DMS79 treated with DMSO at 0.1 percent for 48 hours (cell line): ENCODE results near the gene PDIA4.
"Not testable (repeated sequence)": the region's sequence is repeated elsewhere in the genome, so short reads cannot be mapped to it uniquely, and the experiment has no call there.

ENCODE experiments used
- DNase-seq: peaks from one replicate; lab custom pipeline; 2025; lab: John Stamatoyannopoulos, UW

Gene PDIA4

DNA sequence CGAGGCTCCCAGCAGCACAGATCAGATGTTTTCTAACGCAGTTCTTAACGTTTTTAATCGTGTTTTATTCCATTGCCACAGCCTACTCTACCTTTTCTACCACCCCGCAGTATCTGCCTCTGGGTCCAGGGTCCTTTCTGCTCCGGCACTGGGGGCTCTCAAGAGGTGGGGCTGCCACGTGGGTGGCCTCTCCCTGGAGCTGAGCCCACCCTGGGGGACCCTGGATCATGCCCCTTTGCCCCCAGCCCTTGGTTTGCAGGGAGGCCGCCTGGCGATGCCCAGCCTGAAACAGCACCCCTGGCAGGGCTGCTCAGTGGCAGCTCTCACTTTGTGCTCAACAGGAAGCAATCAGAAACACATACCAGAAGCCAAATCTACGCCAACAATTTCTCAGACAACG lies 25.3 kb downstream of the PDIA4 start:
- no peak for DNase-seq

DNA sequence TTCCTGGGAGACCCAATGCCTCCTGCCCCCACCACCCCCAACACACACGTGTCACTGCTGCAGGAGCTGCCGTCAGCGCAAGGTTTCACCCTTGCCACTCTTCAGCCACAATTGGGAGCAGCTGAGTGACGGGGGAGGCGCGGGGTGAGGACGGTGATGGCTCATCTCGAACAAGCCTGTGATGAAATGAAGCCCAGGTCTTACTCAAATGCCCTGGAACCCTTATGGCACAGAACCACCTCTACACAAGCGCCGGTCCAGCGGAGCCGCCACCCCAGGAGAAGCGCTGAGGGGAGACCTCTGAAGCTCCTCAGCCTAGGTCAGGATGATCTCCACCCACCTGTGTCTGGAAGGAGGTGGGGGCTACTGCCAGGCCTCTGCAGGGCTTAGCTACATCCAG lies 25.7 kb downstream of the PDIA4 start:
- no peak for DNase-seq

DNA sequence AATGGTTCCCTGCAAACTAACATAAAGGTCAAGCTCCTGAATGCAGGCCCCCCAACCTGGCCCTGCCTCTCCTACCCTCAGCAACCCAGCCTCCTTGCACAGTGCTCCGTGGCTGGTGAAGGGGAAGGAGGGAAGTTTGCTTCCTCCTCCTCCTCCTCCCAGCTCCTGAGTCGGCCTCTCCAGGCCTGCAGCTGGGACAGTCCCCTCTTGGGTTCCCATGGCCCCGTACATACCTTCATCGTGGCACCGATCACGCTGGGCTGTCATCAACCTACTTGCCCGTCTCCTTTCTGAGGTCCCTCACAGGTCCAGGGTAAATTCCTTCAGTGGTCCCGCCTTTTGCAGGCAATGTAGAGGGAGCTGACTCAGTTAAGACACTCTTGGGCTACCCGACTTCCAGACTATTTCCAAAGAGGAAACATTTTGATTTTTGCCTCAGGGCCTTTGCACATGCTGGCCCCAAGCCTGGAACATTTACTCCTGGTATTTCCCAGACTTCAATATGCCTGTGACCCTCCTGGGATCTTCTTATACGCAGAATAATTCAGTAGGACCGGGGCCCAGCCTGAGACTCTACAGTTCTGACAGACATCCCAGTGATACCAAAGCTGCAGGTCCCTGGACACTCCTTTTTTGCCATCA lies 26.8 kb downstream of the PDIA4 start:
- no peak for DNase-seq

DNA sequence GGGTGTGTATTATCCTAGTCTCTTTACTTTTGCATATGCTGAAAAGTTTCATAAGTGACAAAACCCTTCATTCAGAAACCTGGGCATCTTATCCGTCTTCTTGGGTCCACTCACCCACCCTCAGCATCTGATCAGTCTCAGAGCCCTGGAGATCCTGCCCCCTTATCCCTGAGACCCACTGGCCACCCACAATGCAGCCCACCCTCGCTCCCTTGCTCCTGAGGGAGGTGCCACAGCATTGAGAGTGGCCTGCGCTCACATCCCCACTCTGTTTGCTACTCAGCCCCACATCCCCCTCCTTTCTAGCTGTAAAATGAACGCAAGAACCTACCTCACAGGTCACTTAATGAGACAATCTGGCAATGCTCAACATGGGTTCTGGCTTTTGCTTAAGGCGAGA lies 27.3 kb downstream of the PDIA4 start:
- DNase-seq, result no peak

DNA sequence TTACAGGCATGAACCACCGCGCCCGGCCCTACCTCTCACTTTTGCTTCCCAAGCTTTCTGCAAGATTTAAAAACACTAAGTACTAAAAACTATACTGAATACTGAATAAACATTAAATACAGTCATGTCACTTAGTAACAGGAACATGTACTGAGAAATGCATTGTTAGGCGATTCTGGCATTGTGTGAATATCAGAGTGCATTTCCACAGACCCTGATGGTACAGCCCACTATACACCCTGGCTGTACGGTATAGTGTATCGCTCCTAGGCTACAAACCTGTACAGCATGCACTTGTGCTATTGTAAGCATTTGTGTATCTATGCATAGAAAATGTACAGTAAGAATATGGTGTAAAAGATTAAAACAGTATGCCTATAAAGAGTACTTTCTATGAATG lies 29.1 kb downstream of the PDIA4 start:
- DNase-seq, result no peak

DNA sequence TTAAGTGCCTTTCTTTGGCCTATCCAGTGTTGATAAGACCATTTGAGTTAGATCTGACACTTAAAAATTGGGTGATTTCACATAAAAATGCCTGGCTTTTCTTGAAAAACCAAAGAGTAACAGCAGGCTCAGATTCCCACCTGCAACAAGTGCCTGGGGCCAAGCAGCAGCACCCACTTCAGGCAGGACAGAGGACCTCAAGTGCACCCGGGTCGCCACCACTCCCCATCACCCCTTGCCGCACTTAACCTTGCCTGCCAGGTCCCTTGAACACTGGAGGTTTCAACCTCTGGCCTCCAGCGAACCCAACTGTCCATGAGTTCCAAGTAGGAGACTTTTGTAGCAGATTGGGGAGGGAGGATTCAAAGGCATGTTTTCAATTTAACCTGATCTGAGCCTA lies 30.8 kb downstream of the PDIA4 start:
- no peak for DNase-seq

DNA sequence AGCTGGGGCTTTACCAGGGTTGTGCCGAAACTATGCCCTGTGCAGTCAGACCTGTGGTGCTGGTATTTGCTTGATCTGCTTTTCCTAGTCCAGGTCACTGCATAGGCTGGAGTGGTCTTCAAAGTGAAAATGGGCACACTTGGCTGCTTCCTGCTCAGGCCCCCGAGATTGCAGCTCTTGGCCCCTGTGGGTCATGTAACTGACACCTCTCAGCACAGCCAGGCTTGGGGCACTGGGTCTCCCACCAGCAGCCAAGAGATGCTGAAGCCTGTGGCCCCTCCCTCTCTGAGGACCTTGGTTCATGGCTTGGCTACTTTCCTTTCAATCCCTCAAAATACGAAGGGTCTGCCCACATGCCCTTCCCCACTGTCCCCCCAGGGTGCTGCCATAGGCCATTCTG lies 33.7 kb downstream of the PDIA4 start:
- DNase-seq, result no peak

DNA sequence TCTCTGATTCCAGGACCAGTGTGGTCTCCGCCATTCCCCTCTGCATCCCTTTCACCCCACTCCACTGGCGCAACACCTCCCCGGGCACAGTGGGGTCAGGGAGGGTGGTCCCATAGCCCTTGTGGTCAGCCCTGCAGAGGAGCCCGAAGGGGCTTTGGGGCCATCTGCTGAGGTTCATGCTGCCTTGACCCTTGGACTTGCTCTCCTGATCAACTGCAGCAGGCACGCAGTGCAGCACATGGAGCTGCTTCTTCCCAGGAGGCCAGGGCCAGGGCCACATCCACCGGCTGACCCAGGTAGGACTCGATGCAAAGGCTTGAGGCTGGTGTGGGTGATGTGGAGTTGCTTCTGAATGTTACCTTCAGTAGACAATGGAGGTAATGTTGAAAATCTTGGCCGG lies 35.1 kb downstream of the PDIA4 start:
- no peak for DNase-seq

DNA sequence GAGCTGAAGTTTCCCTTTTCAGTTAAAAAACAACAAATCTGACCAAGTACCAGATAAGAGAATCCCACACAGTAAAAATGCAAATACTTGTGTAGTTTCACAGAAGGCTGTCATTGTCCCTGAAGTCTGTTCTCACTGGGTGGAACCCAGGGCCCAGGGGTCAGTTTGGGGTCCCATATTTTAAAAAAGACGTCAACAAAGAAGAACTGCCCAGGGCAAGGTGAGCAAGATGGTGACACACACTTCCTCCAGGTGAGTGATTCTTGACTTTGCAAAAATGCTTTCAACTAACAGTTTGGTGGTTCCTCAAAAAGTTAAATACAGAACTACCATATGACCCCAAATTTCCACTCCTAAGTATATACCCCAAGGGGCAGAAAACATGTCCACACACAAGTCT lies 36.8 kb downstream of the PDIA4 start:
- DNase-seq, result no peak

DNA sequence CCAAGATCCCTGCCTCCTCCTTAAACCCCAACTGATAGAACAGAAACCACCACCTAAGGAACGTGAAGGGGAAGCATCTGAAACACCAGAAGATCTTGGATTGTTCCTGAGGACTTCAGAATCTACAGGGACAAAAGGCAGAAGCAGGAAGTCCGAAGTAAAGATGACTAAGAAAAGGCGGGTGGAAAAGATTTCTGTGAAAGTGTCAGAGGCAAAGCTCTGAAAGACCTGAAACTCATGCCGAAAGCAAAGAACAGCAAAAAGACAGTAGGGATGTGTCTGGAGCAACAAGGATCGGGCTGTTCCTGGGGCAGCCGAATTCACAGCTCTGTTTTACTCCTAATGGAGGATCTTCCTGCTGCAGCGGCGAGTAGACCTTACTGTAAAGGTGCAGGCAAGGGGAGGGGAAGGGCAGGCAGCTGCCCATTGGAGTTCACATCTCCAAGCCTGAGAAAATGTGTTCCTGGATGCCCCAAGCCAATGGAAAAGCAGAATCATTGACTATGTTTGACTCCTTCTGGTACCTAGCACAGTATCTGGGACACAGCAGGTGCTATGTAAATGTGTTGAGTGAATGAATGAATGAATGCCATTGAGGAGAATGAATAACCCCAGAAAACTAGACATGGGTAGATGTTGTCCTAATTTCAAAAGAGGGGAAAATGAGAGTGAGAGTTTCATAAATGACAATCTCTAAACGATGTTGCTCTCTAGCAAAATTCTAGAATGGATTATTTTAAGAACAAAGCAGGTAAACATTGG lies 40.4 kb downstream of the PDIA4 start:
- peak; percentile 40 for DNase-seq

DNA sequence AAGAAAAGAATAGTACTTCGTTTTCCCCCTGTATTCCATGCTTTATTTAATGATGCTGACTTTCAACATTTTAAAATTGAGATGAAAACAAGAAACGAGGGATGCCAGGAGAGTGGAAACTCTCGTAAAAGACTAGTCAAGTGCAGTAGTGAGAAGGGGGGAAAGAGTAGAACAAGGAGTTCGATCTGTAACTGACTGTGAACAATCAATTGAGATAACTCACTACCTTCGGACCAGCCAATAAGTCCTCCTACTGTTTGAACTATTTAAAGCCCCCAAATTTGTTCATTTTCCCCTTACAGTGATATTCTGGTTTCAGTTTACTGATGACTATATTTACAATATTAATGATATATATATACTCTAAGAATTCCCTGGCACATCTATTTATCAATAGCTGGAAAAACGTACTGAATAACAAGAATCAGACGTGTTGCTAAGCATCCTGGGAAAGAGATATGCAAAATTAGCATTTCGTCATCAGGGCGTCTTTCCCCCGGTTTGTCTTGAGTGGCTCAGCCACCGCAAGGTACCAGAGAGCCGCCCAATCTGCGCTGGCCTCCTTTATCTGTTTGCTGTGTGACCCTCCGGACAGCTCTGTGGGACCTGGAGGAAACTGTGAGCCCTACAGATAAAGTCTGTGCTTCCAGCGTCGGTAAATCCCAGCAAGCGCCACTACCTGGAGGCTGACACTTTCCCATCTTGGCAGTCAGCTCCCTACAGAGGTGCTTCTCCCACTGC lies 41.1 kb downstream of the PDIA4 start:
- DNase-seq, result peak; percentile 83

DNA sequence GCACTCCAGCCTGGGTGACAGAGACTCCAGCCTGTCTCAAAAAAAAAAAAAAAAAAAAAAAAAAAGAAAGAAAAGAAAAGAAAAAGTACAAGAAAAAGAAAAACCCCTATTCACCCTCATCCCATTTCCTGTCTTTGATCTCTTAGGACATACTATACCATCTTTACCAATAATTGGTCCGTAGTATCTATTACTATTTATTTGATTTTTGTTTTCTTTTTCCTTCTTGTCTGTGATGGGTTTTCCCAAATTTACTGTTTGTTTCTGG lies 41.6 kb downstream of the PDIA4 start:
- no peak for DNase-seq

DNA sequence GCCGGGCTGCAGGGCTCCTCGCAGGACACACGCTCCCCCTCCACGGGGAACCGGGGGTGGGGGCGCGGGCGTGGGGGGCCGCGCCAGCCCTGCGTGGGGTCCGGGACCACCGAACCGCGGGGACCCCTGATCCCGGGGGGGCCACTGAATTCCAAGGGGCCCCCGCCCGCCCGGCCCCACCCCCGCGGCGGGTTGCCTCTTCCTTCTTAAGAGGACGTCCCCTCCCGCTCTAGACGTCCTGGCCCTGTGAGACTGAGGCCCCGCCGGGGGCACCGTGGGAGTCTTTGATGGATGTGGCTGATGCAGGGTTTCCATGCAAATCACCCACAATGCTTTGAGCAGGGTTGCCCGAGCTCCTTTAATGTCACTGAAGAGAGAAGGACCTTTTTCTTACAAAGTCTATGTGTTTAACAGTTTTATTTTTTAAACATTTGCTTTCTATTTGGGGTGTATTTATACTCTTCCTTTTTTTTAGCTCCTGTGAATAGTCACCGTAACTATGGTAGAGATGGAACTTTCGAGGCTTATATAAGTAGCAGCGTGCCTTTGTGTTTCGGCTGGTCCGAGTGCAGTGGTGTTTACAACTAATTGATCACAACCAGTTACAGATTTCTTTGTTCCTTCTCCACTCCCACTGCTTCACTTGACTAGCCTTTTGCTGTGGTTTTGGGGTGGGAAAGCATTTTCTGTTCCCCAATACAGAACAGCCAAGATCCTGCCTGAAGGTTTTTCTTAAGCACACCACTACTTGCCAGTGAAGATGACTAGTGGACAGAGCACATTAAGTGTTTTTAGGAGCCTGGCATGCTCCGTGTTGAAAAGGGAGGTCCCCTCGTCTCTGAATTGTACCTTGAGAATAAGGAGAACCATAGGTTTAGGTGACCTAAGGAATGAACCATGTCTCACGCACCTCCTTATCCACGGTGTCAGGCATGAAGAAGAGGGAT lies 44.8 kb downstream of the PDIA4 start:
- peak; percentile 70 for DNase-seq

DNA sequence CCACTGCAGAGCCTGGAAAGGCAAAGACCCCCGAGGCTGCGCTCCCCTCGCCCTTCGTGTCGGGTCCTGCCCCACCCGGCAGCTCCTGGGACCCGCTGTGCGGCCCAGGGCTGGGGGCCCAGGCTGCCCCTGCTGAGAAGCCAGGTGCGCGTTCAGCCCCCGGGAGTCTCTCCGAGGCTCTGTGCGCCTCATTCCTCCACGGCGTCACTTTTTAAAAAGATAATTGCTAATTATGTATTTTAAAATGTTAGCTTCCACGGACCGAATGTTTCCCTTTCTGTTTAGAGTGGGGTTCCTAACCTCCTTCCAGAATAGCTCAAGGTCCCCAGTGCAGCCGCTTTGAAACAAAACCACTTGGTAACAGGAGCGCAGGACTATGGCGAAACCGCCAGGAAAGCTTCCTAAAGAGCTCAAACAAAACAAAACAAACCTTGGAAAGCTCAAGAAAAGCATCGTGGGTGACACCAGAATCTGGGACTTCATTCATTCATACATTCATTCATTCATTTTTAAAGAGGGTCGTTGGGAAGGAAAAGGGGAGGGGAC lies 45.6 kb downstream of the PDIA4 start:
- peak; percentile 30 for DNase-seq

DNA sequence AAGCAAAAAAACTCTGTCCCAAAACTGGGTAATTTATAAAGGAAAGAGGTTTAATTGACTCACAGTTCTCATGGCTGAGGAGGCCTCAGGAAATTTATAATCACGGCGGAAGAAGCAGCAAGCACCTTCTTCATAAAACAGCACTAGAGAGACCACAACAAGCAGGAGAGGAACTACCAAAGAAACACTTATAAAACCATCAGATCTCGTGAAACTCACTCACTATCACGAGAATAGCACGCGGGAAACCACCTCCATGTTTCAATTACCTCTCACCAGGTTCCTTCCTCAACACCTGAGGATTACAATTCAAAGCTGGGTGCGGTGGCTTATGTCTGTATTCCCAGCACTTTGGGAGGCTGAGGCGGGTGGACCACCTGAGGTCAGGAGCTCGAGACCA lies 48.5 kb downstream of the PDIA4 start:
- no peak for DNase-seq

DNA sequence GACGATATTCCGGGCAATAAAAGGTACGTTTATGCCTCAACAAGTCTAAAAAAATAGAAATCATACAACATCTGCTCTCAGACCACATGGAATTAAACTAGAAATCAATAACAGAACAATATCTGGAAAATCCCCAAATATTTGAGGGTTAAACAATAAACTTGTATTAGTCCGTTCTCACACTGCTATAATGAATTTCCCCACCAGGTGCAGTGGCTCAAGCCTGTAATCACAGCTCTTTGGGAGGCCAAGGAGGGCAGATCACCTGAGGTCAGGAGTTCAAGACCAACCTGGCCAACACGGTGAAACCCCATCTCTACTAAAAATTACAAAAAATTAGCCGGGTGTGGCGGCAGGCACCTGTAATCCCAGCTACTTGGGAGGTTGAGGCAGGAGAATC lies 49.2 kb downstream of the PDIA4 start:
- not testable (repeated sequence) for DNase-seq

DNA sequence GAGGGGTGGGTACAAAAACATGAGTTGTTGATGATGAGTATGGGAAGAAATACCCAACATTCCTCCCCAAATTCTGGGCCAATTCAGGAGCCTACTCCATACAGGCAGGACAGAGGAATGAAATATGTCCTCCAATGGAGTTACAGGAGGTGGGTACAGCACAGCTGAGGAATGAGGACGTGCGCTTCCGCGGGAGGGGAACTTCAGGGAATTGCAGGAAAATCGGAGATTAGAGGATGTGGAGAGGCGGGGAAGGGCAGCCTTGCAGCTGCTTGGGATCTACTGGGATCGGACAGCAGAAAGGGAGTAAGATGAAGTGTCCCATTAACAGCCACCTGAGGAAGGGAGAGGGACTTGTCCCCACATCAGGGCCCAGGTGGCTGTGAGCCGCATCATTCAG lies 50.2 kb downstream of the PDIA4 start:
- no peak for DNase-seq

DNA sequence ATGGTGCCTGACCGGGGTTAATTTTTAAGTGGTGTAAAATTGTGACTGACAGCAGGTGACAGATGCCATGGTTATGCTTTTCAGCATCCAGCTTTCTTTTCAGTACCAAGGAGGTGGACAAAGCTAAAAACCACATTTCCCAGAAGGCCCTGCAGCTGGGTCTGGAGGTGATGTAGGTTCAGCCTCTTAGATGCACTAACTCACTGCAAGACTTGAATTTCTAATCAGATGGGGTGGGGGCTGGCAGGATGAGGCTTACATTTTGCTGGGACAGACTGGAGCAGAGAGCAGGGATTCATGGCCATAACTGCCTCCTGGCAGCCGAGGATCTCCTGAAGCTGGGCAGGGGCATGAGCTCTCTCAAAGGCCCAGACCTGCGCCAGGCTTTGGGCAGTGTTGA lies 52.4 kb downstream of the PDIA4 start:
- no peak for DNase-seq

DNA sequence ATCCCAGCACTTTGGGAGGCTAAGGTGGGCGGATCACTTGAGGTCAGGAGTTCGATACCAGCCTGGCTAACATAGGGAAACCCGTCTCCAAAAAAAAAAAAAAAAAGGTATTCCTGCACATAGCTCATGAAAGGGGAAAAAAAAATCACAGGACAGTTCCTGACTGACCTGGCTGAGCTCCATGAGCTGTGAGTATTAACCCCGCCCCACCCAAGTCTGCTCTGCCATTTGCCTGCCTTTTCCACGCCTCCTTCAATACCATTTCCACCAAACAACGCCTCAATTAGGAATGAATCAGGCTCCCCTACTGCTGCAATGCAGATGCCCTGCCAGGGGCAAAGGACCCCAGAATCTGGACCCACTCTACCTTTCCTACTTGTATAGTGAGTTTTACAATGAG lies 55.0 kb downstream of the PDIA4 start:
- DNase-seq, result no peak

DNA sequence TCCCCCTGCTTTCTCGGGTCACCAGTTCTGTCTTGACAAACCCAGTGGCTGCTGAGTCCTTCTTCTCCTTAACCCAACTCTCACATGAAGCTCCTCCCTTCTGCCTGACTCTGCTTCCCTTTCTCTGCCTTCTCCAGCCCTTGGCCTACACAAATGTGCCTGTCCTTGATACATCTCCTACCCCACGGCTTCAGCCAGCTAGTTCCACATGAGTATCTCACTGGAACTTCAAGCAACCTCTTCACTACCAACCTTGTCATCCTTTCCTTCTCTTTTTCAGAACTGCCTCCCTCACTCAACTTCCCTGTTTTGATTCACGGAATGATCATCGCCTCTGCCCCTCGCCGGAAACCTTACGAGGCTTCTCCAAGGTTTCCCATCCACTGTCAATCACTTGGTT lies 55.9 kb downstream of the PDIA4 start:
- DNase-seq, result no peak

DNA sequence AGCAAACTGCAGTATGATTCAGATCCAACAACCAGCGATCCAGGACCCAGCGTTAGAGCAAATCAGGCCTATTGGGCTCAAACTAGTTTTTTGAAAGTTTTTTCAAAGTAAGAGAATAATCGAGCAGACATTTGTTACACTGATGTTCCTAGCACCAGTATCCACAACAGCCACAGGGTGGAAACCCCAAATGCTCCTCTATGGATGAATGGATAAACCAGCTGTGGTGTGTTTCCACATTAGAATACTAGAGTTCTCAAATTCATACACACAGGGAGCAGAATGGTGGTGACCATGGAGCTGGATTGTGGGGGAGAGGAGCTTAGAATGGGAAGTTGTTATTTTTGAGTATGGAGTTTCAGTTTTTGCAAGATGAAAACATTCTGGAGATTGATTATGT lies 60.7 kb downstream of the PDIA4 start:
- DNase-seq, result no peak

DNA sequence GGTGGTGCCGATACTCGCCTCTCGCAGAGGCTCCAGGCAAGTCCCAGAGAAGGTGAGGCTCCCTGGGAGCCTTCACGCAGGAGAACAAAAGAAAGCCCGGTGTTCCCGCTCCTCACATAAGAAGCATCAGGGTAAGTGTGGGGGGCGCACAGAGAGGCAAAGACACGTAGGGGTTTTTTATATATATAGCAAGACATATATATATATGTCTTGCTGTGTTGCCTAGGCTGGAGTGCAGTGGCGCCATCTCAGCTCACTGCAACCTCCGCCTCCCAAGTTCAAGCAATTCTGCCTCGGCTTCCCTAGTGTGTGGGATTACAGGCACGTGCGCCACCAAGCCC lies 61.3 kb downstream of the PDIA4 start:
- no peak for DNase-seq
